Measurements from ENCODE around the gene LNP1. TPM values are rescaled to one million over a fixed set of nuclear protein-coding genes. Genes with fewer than 3 reads are reported as not detected.
"Not testable (repeated sequence)": the region's sequence is repeated elsewhere in the genome, so short reads cannot be mapped to it uniquely, and the experiment has no call there.

Gene LNP1
- polyA plus RNA-seq, 4 donors, result 7.0 to 10.1 (median 8.7) TPM

- DNase-seq (ENCODE audit: low read depth in 4 of 4, low spot score in 3 of 4), result no peak
Measured at GRCh38 chr3:100468676-100469075, 67.3 kb downstream of the LNP1 start.

- DNase-seq (ENCODE audit: low read depth in 4 of 4, low spot score in 3 of 4), result no peak
Measured at GRCh38 chr3:100470951-100471350, 69.6 kb downstream of the LNP1 start.

GRCh38 chr3:100471444-100471843, 70.1 kb downstream of the LNP1 start:
- peak in 1 of 4 donors; percentile 12 for DNase-seq (ENCODE audit: low read depth in 4 of 4, low spot score in 3 of 4)

- DNase-seq (ENCODE audit: low read depth in 4 of 4, low spot score in 3 of 4), result not testable (repeated sequence)
Measured at GRCh38 chr3:100477851-100478360, 76.6 kb downstream of the LNP1 start.

GRCh38 chr3:100478521-100478920, 77.2 kb downstream of the LNP1 start:
- not testable (repeated sequence) for DNase-seq (ENCODE audit: low read depth in 4 of 4, low spot score in 3 of 4)

GRCh38 chr3:100480081-100480480, 78.7 kb downstream of the LNP1 start:
- DNase-seq (ENCODE audit: low read depth in 4 of 4, low spot score in 3 of 4), result no peak

- DNase-seq (ENCODE audit: low read depth in 4 of 4, low spot score in 3 of 4), result no peak
Measured at GRCh38 chr3:100482176-100482575, 80.8 kb downstream of the LNP1 start.

- DNase-seq (ENCODE audit: low read depth in 4 of 4, low spot score in 3 of 4), result no peak
Measured at GRCh38 chr3:100483529-100483928, 82.2 kb downstream of the LNP1 start.

- DNase-seq (ENCODE audit: low read depth in 4 of 4, low spot score in 3 of 4), result no peak
Measured at GRCh38 chr3:100486808-100487207, 85.5 kb downstream of the LNP1 start.

- no peak for DNase-seq (ENCODE audit: low read depth in 4 of 4, low spot score in 3 of 4)
Measured at GRCh38 chr3:100489118-100489517, 87.8 kb downstream of the LNP1 start.

- peak; percentile 84 to 88 (median 86) for DNase-seq (ENCODE audit: low read depth in 4 of 4, low spot score in 3 of 4)
Measured at GRCh38 chr3:100492059-100493006, 91.0 kb downstream of the LNP1 start, which contains the start of gene TMEM45A. TSS of gene TMEM45A (plus strand) at chr3:100492619. CDS start at chr3:100555212, 62,593 bp downstream.

- DNase-seq (ENCODE audit: low read depth in 4 of 4, low spot score in 3 of 4), result no peak
Measured at GRCh38 chr3:100496711-100497261, 95.4 kb downstream of the LNP1 start.

- DNase-seq (ENCODE audit: low read depth in 4 of 4, low spot score in 3 of 4), result no peak
Measured at GRCh38 chr3:100499651-100500050, 98.3 kb downstream of the LNP1 start.

- no peak for DNase-seq (ENCODE audit: low read depth in 4 of 4, low spot score in 3 of 4)
Measured at GRCh38 chr3:100500320-100500880, 99.1 kb downstream of the LNP1 start.

GRCh38 chr3:100503448-100503847, 102.1 kb downstream of the LNP1 start:
- no peak for DNase-seq (ENCODE audit: low read depth in 4 of 4, low spot score in 3 of 4)

Other genes starting within 250 kb of the LNP1 start
- gene TBC1D23, start 140.5 kb upstream of the LNP1 start, polyA plus RNA-seq (ENCODE audit: insufficient read length in 4 of 4), result 10 to 100 TPM; 33.9 to 47.1 (median 42.3) TPM
- 100 to 1,000 TPM; 105 to 129 (median 123) TPM for gene NIT2, start 66.8 kb upstream of the LNP1 start, polyA plus RNA-seq (ENCODE audit: insufficient read length in 4 of 4)
- 10 to 100 TPM; 65.4 to 81.2 (median 77.2) TPM for gene TOMM70, start 450 bp upstream of the LNP1 start, polyA plus RNA-seq (ENCODE audit: insufficient read length in 4 of 4)
- gene TMEM45A, start 91.1 kb downstream of the LNP1 start, polyA plus RNA-seq (ENCODE audit: insufficient read length in 4 of 4), result 10 to 100 TPM; 24.4 to 27.3 (median 26.9) TPM
- under 1 TPM in 3 of 4 donors, not detected in 1; 0.03 to 0.10 (median 0.06) TPM for gene ADGRG7, start 208.1 kb downstream of the LNP1 start, polyA plus RNA-seq (ENCODE audit: insufficient read length in 4 of 4)